GM18867 (cell line): ENCODE results near the gene CASD1.

ENCODE experiments used
- ATAC-seq: cut with Tn5 transposase; IDR thresholded peaks from one replicate; pipeline ENCODE4 v1.9.1; 2021; ENCODE audit warnings: mild to moderate bottlenecking, moderate library complexity; ENCODE audit not compliant: unreplicated experiment

CASD1 gene

GRCh38 chr7:94578614-94579013 is 69.0 kb downstream of the CASD1 start:
- ATAC-seq: no peak

- ATAC-seq: no peak
Measured at GRCh38 chr7:94579470-94579869, 69.9 kb downstream of the CASD1 start.

- no peak for ATAC-seq
Measured at GRCh38 chr7:94580601-94581000, 71.0 kb downstream of the CASD1 start.

GRCh38 chr7:94584113-94584512 is 74.5 kb downstream of the CASD1 start:
- ATAC-seq: no peak

GRCh38 chr7:94588075-94588474 is 78.5 kb downstream of the CASD1 start:
- no peak for ATAC-seq

GRCh38 chr7:94590526-94591162 is 81.0 kb downstream of the CASD1 start:
- no peak for ATAC-seq

- ATAC-seq: peak; percentile 61
Measured at GRCh38 chr7:94591176-94591575, 81.6 kb downstream of the CASD1 start.

- no peak for ATAC-seq
Measured at GRCh38 chr7:94594882-94595281, 85.3 kb downstream of the CASD1 start.

- ATAC-seq: no peak
Measured at GRCh38 chr7:94595717-94596116, 86.1 kb downstream of the CASD1 start.

GRCh38 chr7:94600267-94600666 is 90.7 kb downstream of the CASD1 start:
- no peak for ATAC-seq

GRCh38 chr7:94602181-94602580 is 92.6 kb downstream of the CASD1 start:
- ATAC-seq: no peak

- ATAC-seq: peak; percentile 76
Measured at GRCh38 chr7:94605031-94605430, 95.4 kb downstream of the CASD1 start.
